Fibroblast of mammary gland (primary cell): ENCODE measurements around the gene USP9Y.

Experiments used
- DNase-seq: peaks from one replicate; pipeline ENCODE4 v3.0.0-alpha.2; 2010; ENCODE audit warnings: low read depth
- H3K4me3 ChIP-seq: 2 replicates; pipeline ENCODE4 v1.5.1; 2011; ENCODE audit warnings: low read depth, mild to moderate bottlenecking, low read length, moderate library complexity; ENCODE audit not compliant: control insufficient read depth
- TF ChIP-seq, protein P1 (sequence below): conservative IDR thresholded peaks from 2 replicates; pipeline ENCODE4 v1.5.1; 2011; ENCODE audit warnings: low read depth, low read length, inconsistent platforms; ENCODE audit not compliant: control insufficient read depth, insufficient read depth

The USP9Y gene

DNA sequence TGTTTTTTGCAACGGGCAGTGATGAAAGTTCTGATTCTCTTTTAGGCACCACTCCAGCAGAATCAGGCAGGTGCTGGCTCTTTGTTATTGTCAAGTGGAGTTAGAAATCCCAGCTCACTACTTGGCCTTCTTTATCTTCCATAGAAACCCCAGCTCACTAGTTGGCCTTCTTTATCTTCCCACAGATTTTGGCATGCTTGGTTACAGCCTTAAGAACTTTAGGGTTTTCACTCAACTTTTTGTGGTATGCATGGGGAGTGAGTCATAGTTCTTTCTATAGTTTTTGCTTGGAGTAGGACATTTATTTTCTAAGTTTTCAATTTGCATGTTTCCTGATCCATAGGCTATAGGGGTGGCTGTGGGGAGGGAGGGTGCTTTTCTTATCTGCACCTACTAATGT is 55.0 kb downstream of the USP9Y start:
- H3K4me3 ChIP-seq: no peak overlapping the region
- TF ChIP-seq, protein P1, sequence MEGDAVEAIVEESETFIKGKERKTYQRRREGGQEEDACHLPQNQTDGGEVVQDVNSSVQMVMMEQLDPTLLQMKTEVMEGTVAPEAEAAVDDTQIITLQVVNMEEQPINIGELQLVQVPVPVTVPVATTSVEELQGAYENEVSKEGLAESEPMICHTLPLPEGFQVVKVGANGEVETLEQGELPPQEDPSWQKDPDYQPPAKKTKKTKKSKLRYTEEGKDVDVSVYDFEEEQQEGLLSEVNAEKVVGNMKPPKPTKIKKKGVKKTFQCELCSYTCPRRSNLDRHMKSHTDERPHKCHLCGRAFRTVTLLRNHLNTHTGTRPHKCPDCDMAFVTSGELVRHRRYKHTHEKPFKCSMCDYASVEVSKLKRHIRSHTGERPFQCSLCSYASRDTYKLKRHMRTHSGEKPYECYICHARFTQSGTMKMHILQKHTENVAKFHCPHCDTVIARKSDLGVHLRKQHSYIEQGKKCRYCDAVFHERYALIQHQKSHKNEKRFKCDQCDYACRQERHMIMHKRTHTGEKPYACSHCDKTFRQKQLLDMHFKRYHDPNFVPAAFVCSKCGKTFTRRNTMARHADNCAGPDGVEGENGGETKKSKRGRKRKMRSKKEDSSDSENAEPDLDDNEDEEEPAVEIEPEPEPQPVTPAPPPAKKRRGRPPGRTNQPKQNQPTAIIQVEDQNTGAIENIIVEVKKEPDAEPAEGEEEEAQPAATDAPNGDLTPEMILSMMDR: no peak
- no peak for DNase-seq

DNA sequence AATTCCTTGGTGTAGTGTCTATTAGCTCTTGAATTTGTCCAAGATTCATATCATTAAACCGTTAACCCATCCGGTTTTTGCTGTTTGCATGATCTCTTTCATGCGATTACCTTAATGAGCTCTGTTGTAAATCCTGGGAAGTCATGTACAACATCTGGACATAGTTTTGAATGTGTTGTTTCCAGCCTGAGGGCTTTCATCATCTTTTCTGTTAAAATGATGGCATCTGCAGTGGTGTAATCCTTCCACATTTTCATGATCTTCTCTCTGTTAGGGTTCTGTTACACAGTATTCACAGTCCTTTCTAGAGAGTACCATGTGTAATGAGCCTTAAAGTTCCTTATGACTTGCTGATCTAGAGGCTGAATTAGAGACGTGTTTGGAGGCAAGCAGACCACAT is 64.9 kb downstream of the USP9Y start:
- H3K4me3 ChIP-seq: no peak overlapping the region
- DNase-seq: no peak
- TF ChIP-seq, protein P1: no peak

DNA sequence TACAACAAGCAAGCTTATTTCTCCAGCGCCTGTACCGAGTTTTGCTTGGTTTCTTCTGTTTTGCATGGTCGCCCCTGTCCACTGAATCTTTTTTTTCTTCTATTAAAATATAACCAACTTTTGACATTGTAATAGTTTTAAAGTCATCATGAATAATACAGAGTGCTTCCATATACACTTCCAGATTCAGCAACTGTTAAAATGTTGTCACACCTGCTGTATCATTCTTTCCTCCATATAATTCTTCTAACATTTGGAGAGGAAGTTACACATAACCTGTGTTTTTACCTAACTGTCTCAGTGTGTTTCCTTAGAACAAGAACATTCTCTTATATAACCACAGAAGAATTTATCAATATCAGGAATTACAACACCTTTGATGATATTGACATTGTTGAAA is 83.5 kb downstream of the USP9Y start:
- TF ChIP-seq, protein P1: no peak
- H3K4me3 ChIP-seq: no peak overlapping the region
- no peak for DNase-seq

DNA sequence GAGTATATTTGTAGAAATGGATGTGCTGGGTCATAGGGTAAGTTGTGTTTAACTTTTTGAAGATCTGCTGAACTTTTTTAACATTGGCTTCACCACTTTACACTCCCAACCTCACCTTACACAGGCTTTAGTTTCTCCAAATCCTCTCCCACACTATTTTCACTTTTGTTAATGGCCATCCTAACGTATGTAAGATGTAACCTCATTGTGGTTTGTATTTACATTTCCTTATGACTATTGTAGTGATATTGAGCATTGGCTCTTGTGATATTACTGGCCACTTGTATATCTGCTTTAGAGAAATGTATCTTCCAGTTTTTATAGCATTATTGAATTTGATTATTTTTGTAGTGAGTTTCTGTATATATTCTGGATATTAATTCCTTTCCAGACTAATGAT is 93.0 kb downstream of the USP9Y start:
- no peak for DNase-seq
- TF ChIP-seq, protein P1: no peak
- no peak overlapping the region for H3K4me3 ChIP-seq

DNA sequence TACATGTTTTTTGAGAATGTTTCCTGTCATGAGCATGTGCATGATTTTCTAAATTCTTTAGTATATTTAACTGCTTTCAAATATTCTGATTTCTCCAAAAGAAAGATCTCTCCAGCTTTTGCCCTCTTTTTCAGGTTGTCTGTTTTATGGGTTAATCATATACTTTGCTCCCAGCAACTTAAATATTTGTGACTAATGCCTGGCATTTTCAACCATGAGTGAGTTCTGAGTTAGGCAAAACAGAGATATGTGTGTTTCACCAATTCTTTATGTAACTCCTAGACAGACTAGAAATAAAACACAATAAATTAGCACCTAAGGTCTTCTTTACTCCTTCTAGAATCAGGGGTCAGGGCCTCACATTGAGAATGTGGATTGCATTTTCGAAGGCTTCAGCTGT is 107.0 kb downstream of the USP9Y start:
- DNase-seq: no peak
- TF ChIP-seq, protein P1: no peak
- H3K4me3 ChIP-seq: no peak overlapping the region

DNA sequence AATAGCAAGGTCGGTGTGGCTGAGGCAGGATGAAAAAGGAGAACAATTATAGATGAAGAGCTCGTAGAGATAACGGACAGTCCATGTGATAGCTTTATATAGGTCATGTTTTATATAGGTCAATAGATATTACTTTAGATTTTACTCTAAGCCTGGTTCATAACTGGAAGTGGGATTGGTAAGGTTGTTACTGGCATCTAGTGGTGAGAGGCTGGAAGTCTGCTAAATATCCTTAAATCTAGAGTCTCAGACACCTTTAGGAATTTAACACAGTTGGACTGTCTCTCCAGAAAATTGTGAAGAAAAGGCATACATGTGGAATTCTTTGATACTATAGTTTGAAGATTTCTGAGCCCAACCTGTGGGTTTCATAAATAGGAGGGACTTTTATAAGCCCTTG is 108.0 kb downstream of the USP9Y start:
- TF ChIP-seq, protein P1: no peak
- no peak for DNase-seq
- no peak overlapping the region for H3K4me3 ChIP-seq

DNA sequence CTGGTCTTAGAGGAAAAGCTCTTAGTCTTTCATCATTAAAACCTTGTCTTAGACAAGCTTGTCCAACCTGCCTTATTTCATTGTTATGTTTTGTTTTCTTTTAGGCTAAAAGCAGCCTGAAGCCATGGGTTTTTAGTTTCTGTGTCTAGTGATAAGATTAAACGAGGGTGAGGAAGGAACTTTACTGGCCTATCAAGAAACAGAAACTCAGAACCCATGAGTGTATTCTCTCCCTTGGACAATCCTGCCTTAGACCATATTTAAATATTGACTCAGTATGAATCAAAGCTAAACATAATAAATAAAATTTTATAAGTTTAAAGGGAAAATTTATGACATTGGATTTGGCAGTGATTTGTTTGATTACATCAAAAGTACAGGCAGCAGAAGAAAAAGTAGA is 122.4 kb downstream of the USP9Y start:
- TF ChIP-seq, protein P1: no peak
- no peak overlapping the region for H3K4me3 ChIP-seq
- DNase-seq: no peak
